ENCODE results near the gene SLC16A3.
"Not testable (repeated sequence)": the region's sequence is repeated elsewhere in the genome, so short reads cannot be mapped to it uniquely, and the experiment has no call there.

SLC16A3 gene

GRCh38 chr17:82228842-82229697, at the start of gene SLC16A3:
TSS of gene SLC16A3 (plus strand) at chr17:82229042. CDS start at chr17:82236009, 6,967 bp downstream.
- Histone ChIP-seq H3K36me3 (ENCODE audit: insufficient read depth, low read length) (peaks cover 9% of the 10 kb centered on the region; the same call in 1 of the 2 replicates), H3K4me3 (ENCODE audit: low read depth, low read length) (peak within 1 kb of the TSS; percentile 80), H3K27ac (ENCODE audit: low read depth, low read length) (peak within 1 kb of the TSS; percentile 83), H3K79me2 (ENCODE audit: control insufficient read depth, insufficient read depth, low read length, unreplicated experiment) (peaks cover 61% of the 10 kb centered on the region), H3K27me3 (ENCODE audit: insufficient read depth, low read length) (no peaks in the 10 kb centered on the region), H2AFZ (ENCODE audit: low read length, unreplicated experiment) (peak within 1 kb of the TSS; percentile 43), H3K4me1 (ENCODE audit: control insufficient read depth, insufficient read depth, low read length, unreplicated experiment) (peaks cover 17% of the 10 kb centered on the region)

- Histone ChIP-seq H3K27me3 (ENCODE audit: insufficient read depth, low read length) (no peaks in the 10 kb centered on the region), H3K27ac (ENCODE audit: low read depth, low read length) (no peak overlapping the region), H2AFZ (ENCODE audit: low read length, unreplicated experiment) (no peak overlapping the region), H3K79me2 (ENCODE audit: control insufficient read depth, insufficient read depth, low read length, unreplicated experiment) (no peaks in the 10 kb centered on the region), H3K36me3 (ENCODE audit: insufficient read depth, low read length) (peaks cover 6% of the 10 kb centered on the region; the same call in 1 of the 2 replicates), H3K4me1 (ENCODE audit: control insufficient read depth, insufficient read depth, low read length, unreplicated experiment) (no peaks in the 10 kb centered on the region), H3K4me3 (ENCODE audit: low read depth, low read length) (no peak overlapping the region)
Observed at GRCh38 chr17:82179412-82179811, 49.4 kb upstream of the SLC16A3 start.

GRCh38 chr17:82179946-82180475, 48.8 kb upstream of the SLC16A3 start:
- Histone ChIP-seq H3K4me1 (ENCODE audit: control insufficient read depth, insufficient read depth, low read length, unreplicated experiment) (no peaks in the 10 kb centered on the region), H3K4me3 (ENCODE audit: low read depth, low read length) (no peak overlapping the region), H3K27me3 (ENCODE audit: insufficient read depth, low read length) (no peaks in the 10 kb centered on the region), H3K27ac (ENCODE audit: low read depth, low read length) (no peak overlapping the region), H3K79me2 (ENCODE audit: control insufficient read depth, insufficient read depth, low read length, unreplicated experiment) (no peaks in the 10 kb centered on the region), H3K36me3 (ENCODE audit: insufficient read depth, low read length) (peaks cover 9% of the 10 kb centered on the region; the same call in 1 of the 2 replicates), H2AFZ (ENCODE audit: low read length, unreplicated experiment) (no peak overlapping the region)

DNA sequence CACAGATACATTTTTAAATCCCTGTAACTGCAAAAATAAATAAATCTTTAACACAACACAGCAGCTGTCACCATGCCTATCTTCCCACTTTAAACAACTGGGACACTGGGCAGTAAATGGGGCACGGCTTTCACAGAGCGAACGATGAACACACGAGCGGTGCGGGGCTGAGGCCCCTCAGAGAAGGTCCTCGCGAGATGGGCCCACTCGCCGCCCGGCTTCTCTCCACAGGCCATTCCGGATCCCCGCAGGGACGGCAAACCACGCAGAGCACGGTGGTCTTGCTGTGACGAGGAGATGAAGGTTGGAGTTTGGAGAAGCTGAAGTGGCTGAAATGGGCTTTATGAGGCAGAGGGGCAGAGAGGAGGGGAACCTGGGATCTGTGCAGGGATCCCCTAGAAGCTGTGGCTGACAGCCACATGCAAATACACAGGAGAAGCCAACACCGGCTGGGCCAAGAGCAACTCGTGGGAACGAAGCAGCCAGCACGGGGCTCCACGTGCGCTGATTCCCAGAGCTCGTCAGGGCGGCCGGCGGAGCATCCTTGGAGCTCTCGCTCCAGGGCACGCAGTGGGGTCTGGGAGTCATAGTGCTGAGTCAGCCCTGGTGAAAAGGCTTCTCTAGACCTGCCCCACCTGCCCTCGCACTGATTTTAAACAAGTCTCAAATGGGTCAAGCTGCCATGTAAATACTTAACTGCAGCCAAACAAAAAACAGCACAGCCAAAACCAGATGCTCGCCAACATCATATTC, 47.9 kb upstream of the SLC16A3 start:
- Histone ChIP-seq H3K36me3 (ENCODE audit: insufficient read depth, low read length) (peaks cover 10% of the 10 kb centered on the region; the same call in 1 of the 2 replicates), H3K27me3 (ENCODE audit: insufficient read depth, low read length) (no peaks in the 10 kb centered on the region)

DNA sequence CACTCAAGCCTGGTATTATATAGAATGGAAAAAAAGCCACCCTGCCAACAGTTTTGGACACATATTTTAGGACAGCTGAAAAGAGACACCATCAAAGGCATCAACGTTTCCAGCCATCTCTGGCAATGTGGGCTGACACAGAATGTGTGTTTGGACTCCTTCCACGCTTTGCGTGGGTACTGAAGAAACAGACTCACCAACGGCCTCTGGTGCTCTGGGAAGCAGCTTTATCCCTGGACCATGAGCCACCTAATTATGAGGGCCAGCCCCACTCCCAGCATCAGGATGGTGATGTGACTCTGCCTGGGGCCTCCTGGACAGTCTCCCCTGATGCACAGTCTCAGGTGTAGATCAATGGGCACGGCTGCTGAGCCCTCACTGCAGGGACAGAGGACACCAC, 44.1 kb upstream of the SLC16A3 start:
- H2AFZ ChIP-seq (ENCODE audit: low read length, unreplicated experiment) = no peak overlapping the region
- peaks cover 16% of the 10 kb centered on the region for H3K36me3 ChIP-seq (ENCODE audit: insufficient read depth, low read length)
- H3K27ac ChIP-seq (ENCODE audit: low read depth, low read length) = no peak overlapping the region
- H3K4me3 ChIP-seq (ENCODE audit: low read depth, low read length) = no peak overlapping the region
- no peaks in the 10 kb centered on the region for H3K27me3 ChIP-seq (ENCODE audit: insufficient read depth, low read length)
- no peaks in the 10 kb centered on the region for H3K79me2 ChIP-seq (ENCODE audit: control insufficient read depth, insufficient read depth, low read length, unreplicated experiment)
- H3K4me1 ChIP-seq (ENCODE audit: control insufficient read depth, insufficient read depth, low read length, unreplicated experiment) = no peaks in the 10 kb centered on the region

More for the DNA sequence above, 47.9 kb upstream of the SLC16A3 start:
- Histone ChIP-seq H3K79me2 (ENCODE audit: control insufficient read depth, insufficient read depth, low read length, unreplicated experiment) (no peaks in the 10 kb centered on the region), H3K4me3 (ENCODE audit: low read depth, low read length) (no peak overlapping the region), H3K4me1 (ENCODE audit: control insufficient read depth, insufficient read depth, low read length, unreplicated experiment) (no peaks in the 10 kb centered on the region), H2AFZ (ENCODE audit: low read length, unreplicated experiment) (no peak overlapping the region), H3K27ac (ENCODE audit: low read depth, low read length) (no peak overlapping the region)

GRCh38 chr17:82186221-82186620, 42.6 kb upstream of the SLC16A3 start:
- H3K27me3 ChIP-seq (ENCODE audit: insufficient read depth, low read length) = no peaks in the 10 kb centered on the region
- H3K27ac ChIP-seq (ENCODE audit: low read depth, low read length) = no peak overlapping the region
- H2AFZ ChIP-seq (ENCODE audit: low read length, unreplicated experiment) = no peak overlapping the region
- no peak overlapping the region for H3K4me3 ChIP-seq (ENCODE audit: low read depth, low read length)
- peaks cover 16% of the 10 kb centered on the region for H3K36me3 ChIP-seq (ENCODE audit: insufficient read depth, low read length)
- H3K4me1 ChIP-seq (ENCODE audit: control insufficient read depth, insufficient read depth, low read length, unreplicated experiment) = no peaks in the 10 kb centered on the region
- H3K79me2 ChIP-seq (ENCODE audit: control insufficient read depth, insufficient read depth, low read length, unreplicated experiment) = no peaks in the 10 kb centered on the region

DNA sequence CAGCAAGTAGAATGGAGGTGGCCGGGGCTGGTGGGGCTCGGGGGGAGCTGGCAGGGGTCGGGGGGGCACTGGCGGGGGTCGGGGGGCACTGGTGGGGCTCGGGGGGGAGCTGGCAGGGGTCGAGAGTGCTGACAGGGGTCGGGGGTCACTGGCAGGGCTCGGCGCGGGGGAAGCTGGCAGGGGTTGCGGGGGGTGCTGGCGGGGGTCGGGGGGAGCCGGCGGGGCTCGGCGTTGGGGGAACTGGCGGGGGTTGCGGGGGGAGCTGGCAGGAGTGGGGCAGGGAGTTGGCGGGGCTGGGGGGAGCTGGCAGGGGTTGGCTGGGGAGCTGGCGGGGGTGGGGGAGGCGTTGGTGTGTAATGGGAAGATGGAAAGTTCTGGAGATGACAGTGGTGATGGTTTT, 41.3 kb upstream of the SLC16A3 start:
- peaks cover 16% of the 10 kb centered on the region for H3K36me3 ChIP-seq (ENCODE audit: insufficient read depth, low read length)
- H2AFZ ChIP-seq (ENCODE audit: low read length, unreplicated experiment) = no peak overlapping the region
- no peak overlapping the region for H3K27ac ChIP-seq (ENCODE audit: low read depth, low read length)
- H3K4me1 ChIP-seq (ENCODE audit: control insufficient read depth, insufficient read depth, low read length, unreplicated experiment) = no peaks in the 10 kb centered on the region
- no peak overlapping the region for H3K4me3 ChIP-seq (ENCODE audit: low read depth, low read length)
- H3K27me3 ChIP-seq (ENCODE audit: insufficient read depth, low read length) = no peaks in the 10 kb centered on the region
- H3K79me2 ChIP-seq (ENCODE audit: control insufficient read depth, insufficient read depth, low read length, unreplicated experiment) = no peaks in the 10 kb centered on the region

DNA sequence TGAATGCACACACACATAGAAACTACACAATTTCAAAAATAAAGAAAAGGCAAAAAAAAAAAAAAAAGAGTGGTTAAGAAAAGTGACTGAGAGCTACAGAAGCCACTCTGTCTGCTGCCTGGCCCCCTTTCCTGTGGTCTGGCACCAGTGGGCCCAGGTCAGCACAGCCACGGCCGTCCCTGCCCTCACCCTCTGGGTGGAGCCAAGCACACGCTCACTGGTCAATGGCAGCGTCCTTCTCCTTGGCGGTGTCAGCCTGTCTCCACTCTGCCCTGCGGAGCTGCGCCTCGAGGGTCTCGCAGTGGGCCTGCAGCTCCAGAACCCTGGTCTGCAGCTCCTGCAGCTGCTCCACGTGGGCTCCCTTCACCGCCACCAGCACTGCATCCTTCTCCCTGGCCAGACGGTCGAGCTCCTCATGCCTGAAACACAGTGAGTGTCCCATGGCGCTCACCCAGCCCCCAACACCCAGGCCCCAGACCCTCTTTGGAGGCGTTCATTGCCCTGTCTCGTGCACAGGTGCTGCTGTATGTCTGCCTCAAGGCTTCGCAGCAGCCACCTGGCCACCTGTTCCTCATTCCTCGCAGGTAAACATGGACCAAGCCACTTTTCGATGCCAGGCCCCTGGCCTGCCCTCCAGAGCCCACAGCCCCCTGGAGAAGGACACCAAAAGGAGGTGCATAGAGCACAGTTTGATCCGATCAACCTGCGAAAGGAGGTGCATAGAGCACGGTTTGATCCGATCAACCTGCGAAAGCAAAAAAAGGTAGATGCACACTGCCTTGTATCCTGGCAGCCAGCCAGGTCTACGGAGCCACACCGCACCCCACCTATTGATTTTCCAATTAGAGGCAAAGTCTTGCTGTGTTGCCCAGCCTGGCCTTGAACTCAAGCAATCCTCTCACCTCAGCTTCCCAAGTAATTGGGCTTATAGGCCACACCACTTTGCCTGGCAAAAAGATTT, 40.6 kb upstream of the SLC16A3 start:
- H3K36me3 ChIP-seq (ENCODE audit: insufficient read depth, low read length) = peaks cover 14% of the 10 kb centered on the region
- H2AFZ ChIP-seq (ENCODE audit: low read length, unreplicated experiment) = no peak overlapping the region
- H3K4me1 ChIP-seq (ENCODE audit: control insufficient read depth, insufficient read depth, low read length, unreplicated experiment) = no peaks in the 10 kb centered on the region

GRCh38 chr17:82193050-82193449, 35.8 kb upstream of the SLC16A3 start:
- H3K4me1 ChIP-seq (ENCODE audit: control insufficient read depth, insufficient read depth, low read length, unreplicated experiment); H2AFZ ChIP-seq (ENCODE audit: low read length, unreplicated experiment); H3K4me3 ChIP-seq (ENCODE audit: low read depth, low read length); H3K79me2 ChIP-seq (ENCODE audit: control insufficient read depth, insufficient read depth, low read length, unreplicated experiment); H3K36me3 ChIP-seq (ENCODE audit: insufficient read depth, low read length); H3K27me3 ChIP-seq (ENCODE audit: insufficient read depth, low read length); H3K27ac ChIP-seq (ENCODE audit: low read depth, low read length): not testable (repeated sequence)

More for the DNA sequence above, 40.6 kb upstream of the SLC16A3 start:
- Histone ChIP-seq H3K4me3 (ENCODE audit: low read depth, low read length) (no peak overlapping the region), H3K79me2 (ENCODE audit: control insufficient read depth, insufficient read depth, low read length, unreplicated experiment) (no peaks in the 10 kb centered on the region), H3K27ac (ENCODE audit: low read depth, low read length) (no peak overlapping the region), H3K27me3 (ENCODE audit: insufficient read depth, low read length) (no peaks in the 10 kb centered on the region)

Data from ACC112 (cell line).